ENCODE data around the gene COPA. TPM values are rescaled to one million over a fixed set of nuclear protein-coding genes. Genes with fewer than 3 reads are reported as not detected.

The COPA gene
- total RNA-seq, 1 donor from 2014 or later = 141 TPM

- intact Hi-C loops (cut with micrococcal nuclease) = no loop called here
Measured at GRCh38 chr1:160277330-160277729, 65.7 kb downstream of the COPA start.

- intact Hi-C loops (cut with micrococcal nuclease) = no loop called here
Measured at GRCh38 chr1:160271025-160271424, 72.0 kb downstream of the COPA start.

GRCh38 chr1:160267284-160267991 lies 75.6 kb downstream of the COPA start:
- intact Hi-C loops (cut with micrococcal nuclease) = no loop called here

- intact Hi-C loops (cut with micrococcal nuclease) = loop anchor here (5.0 kb wide), 6 partner anchors 233 to 1253 kb away; partner anchors contain the start of genes DUSP23 and PIGM
Measured at GRCh38 chr1:160264795-160265307, 78.2 kb downstream of the COPA start.

GRCh38 chr1:160261893-160262794 lies 80.9 kb downstream of the COPA start, which contains the start of gene DCAF8:
Gene DCAF8 (minus strand): TSS chr1:160262549. CDS start chr1:160244008, 18,541 bp downstream.
- intact Hi-C loops (cut with micrococcal nuclease) = loop anchor here (1.0 to 5.0 kb wide), 10 partner anchors 23 to 1250 kb away; partner anchors contain the start of genes DUSP23, IGSF8, PEX19 and PIGM

GRCh38 chr1:160261556-160261892 lies 81.5 kb downstream of the COPA start:
- intact Hi-C loops (cut with micrococcal nuclease) = loop anchor here (1.0 to 5.0 kb wide), 7 partner anchors 83 to 1249 kb away; partner anchors contain the start of genes DUSP23 and PIGM

GRCh38 chr1:160260406-160261382 lies 82.4 kb downstream of the COPA start:
- intact Hi-C loops (cut with micrococcal nuclease) = loop anchor here (1.0 to 5.0 kb wide), 7 partner anchors 84 to 1248 kb away; partner anchors contain the start of genes DUSP23 and PIGM

GRCh38 chr1:160258177-160258798 lies 84.8 kb downstream of the COPA start:
- intact Hi-C loops (cut with micrococcal nuclease) = no loop called here

GRCh38 chr1:160257411-160258015 lies 85.5 kb downstream of the COPA start:
- intact Hi-C loops (cut with micrococcal nuclease) = no loop called here

- intact Hi-C loops (cut with micrococcal nuclease) = no loop called here
Measured at GRCh38 chr1:160256396-160257046, 86.5 kb downstream of the COPA start.

GRCh38 chr1:160255781-160256300 lies 87.2 kb downstream of the COPA start:
- intact Hi-C loops (cut with micrococcal nuclease) = no loop called here

GRCh38 chr1:160251687-160252526 lies 91.1 kb downstream of the COPA start:
- intact Hi-C loops (cut with micrococcal nuclease) = loop anchor here (1.0 to 2.0 kb wide), 2 partner anchors 59 to 151 kb away; no protein-coding TSS in a partner anchor

- intact Hi-C loops (cut with micrococcal nuclease) = no loop called here
Measured at GRCh38 chr1:160251011-160251410, 92.0 kb downstream of the COPA start.

GRCh38 chr1:160247053-160247452 lies 96.0 kb downstream of the COPA start:
- intact Hi-C loops (cut with micrococcal nuclease) = no loop called here

GRCh38 chr1:160245434-160245833 lies 97.6 kb downstream of the COPA start:
- intact Hi-C loops (cut with micrococcal nuclease) = no loop called here

GRCh38 chr1:160244209-160244608 lies 98.8 kb downstream of the COPA start:
- intact Hi-C loops (cut with micrococcal nuclease) = no loop called here

GRCh38 chr1:160243767-160244166 lies 99.3 kb downstream of the COPA start:
- intact Hi-C loops (cut with micrococcal nuclease) = no loop called here
